Esophagus squamous epithelium (tissue), 4 donors: ENCODE measurements around the gene ZMYND11.

Experiments used
- POLR2A ChIP-seq, 4 donors: fragments of 450-650 bp; IDR thresholded peaks; one replicate each; pipeline ENCODE4 v1.6.1; 2017; ENCODE audit warnings: antibody characterized with exemption in 4 of 4, mild to moderate bottlenecking in 4 of 4, moderate library complexity in 3 of 4
- TF ChIP-seq, protein P1 (sequence below), 6 experiments: fragments of 450-650 bp in 4 of 6; fragments of 200-600 bp in 2 of 6; sonication (generic) in 2 of 6; IDR thresholded peaks; one replicate each; pipeline ENCODE4 v1.5.1; 2016 to 2019; ENCODE audit warnings: antibody characterized with exemption in 6 of 6, mild to moderate bottlenecking in 4 of 6, moderate library complexity in 4 of 6

GRCh38 chr10:92153-92552, 43.1 kb upstream of the ZMYND11 start:
- TF ChIP-seq, protein P1, sequence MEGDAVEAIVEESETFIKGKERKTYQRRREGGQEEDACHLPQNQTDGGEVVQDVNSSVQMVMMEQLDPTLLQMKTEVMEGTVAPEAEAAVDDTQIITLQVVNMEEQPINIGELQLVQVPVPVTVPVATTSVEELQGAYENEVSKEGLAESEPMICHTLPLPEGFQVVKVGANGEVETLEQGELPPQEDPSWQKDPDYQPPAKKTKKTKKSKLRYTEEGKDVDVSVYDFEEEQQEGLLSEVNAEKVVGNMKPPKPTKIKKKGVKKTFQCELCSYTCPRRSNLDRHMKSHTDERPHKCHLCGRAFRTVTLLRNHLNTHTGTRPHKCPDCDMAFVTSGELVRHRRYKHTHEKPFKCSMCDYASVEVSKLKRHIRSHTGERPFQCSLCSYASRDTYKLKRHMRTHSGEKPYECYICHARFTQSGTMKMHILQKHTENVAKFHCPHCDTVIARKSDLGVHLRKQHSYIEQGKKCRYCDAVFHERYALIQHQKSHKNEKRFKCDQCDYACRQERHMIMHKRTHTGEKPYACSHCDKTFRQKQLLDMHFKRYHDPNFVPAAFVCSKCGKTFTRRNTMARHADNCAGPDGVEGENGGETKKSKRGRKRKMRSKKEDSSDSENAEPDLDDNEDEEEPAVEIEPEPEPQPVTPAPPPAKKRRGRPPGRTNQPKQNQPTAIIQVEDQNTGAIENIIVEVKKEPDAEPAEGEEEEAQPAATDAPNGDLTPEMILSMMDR (IDR thresholded peaks at IDR 0.05), result no peak
- TF ChIP-seq POLR2A (IDR thresholded peaks at IDR 0.05), result no peak
